HG02943 (cell line): ENCODE data around the gene ATP10B.

Experiments used
- ATAC-seq: cut with Tn5 transposase; IDR thresholded peaks from one replicate; pipeline ENCODE4 v1.9.1; 2021; ENCODE audit warnings: mild to moderate bottlenecking, low read depth, moderate library complexity; ENCODE audit not compliant: unreplicated experiment

ATP10B gene

GRCh38 chr5:160567031-160567705, 284.8 kb downstream of the ATP10B start:
- no peak for ATAC-seq

- no peak for ATAC-seq
Measured at GRCh38 chr5:160565376-160565775, 286.6 kb downstream of the ATP10B start.

- ATAC-seq, result no peak
Measured at GRCh38 chr5:160556846-160557245, 295.2 kb downstream of the ATP10B start.

GRCh38 chr5:160555971-160556631, 295.9 kb downstream of the ATP10B start:
- ATAC-seq, result no peak

GRCh38 chr5:160555581-160555970, 296.4 kb downstream of the ATP10B start:
- no peak for ATAC-seq

GRCh38 chr5:160550075-160550474, 301.9 kb downstream of the ATP10B start:
- no peak for ATAC-seq

GRCh38 chr5:160548949-160549645, 302.9 kb downstream of the ATP10B start:
- ATAC-seq, result no peak

GRCh38 chr5:160547872-160548271, 304.1 kb downstream of the ATP10B start:
- no peak for ATAC-seq

GRCh38 chr5:160547061-160547460, 304.9 kb downstream of the ATP10B start:
- ATAC-seq, result no peak

- ATAC-seq, result no peak
Measured at GRCh38 chr5:160545832-160546231, 306.2 kb downstream of the ATP10B start.

- no peak for ATAC-seq
Measured at GRCh38 chr5:160543395-160543794, 308.6 kb downstream of the ATP10B start.

GRCh38 chr5:160542840-160543239, 309.2 kb downstream of the ATP10B start:
- ATAC-seq, result no peak

GRCh38 chr5:160542281-160542680, 309.7 kb downstream of the ATP10B start:
- no peak for ATAC-seq

GRCh38 chr5:160539431-160539830, 312.6 kb downstream of the ATP10B start:
- no peak for ATAC-seq

- no peak for ATAC-seq
Measured at GRCh38 chr5:160537940-160538339, 314.1 kb downstream of the ATP10B start.

- no peak for ATAC-seq
Measured at GRCh38 chr5:160537116-160537515, 314.9 kb downstream of the ATP10B start.

- no peak for ATAC-seq
Measured at GRCh38 chr5:160534914-160535313, 317.1 kb downstream of the ATP10B start.

- ATAC-seq, result no peak
Measured at GRCh38 chr5:160534125-160534524, 317.9 kb downstream of the ATP10B start.

- ATAC-seq, result no peak
Measured at GRCh38 chr5:160525471-160526261, 326.3 kb downstream of the ATP10B start.

- no peak for ATAC-seq
Measured at GRCh38 chr5:160524827-160525226, 327.2 kb downstream of the ATP10B start.
